ENCODE measurements around the gene TMEM72.
A peak's percentile ranks its signal among the peaks of the same experiment; 100 is the strongest.

TMEM72 gene

GRCh38 chr10:44972874-44973306 lies 61.8 kb downstream of the TMEM72 start:
- Mint-ChIP-seq H3K9me3 (no peaks in the 10 kb centered on the region), H3K4me1 (peaks cover 22% of the 10 kb centered on the region)
- ATAC-seq (ENCODE audit: low read depth) = no peak

GRCh38 chr10:44973323-44974081 lies 62.4 kb downstream of the TMEM72 start:
- H3K4me3 Mint-ChIP-seq = peak overlapping the region; percentile 79
- peaks cover 16% of the 10 kb centered on the region for H3K4me1 Mint-ChIP-seq
- no peaks in the 10 kb centered on the region for H3K9me3 Mint-ChIP-seq
- ATAC-seq (ENCODE audit: low read depth) = peak; percentile 48
- H3K36me3 Mint-ChIP-seq = no peaks in the 10 kb centered on the region
- DNase-seq (ENCODE audit: low spot score in 2 of 2) = no peak
- peaks cover 3% of the 10 kb centered on the region for H3K27me3 Mint-ChIP-seq
- peak overlapping the region; percentile 32 for H3K27ac Mint-ChIP-seq

More at GRCh38 chr10:44972874-44973306, 61.8 kb downstream of the TMEM72 start:
- Mint-ChIP-seq H3K27ac (peak overlapping the region; percentile 36), H3K4me3 (no peak overlapping the region), H3K27me3 (peaks cover 3% of the 10 kb centered on the region), H3K36me3 (no peaks in the 10 kb centered on the region)
- no peak for DNase-seq (ENCODE audit: low spot score in 2 of 2)

- ATAC-seq (ENCODE audit: low read depth) = no peak
- no peaks in the 10 kb centered on the region for H3K36me3 Mint-ChIP-seq
- no peak for DNase-seq (ENCODE audit: low spot score in 2 of 2)
- peaks cover 3% of the 10 kb centered on the region for H3K27me3 Mint-ChIP-seq
- peak overlapping the region; percentile 17 for H3K27ac Mint-ChIP-seq
- no peaks in the 10 kb centered on the region for H3K9me3 Mint-ChIP-seq
- H3K4me1 Mint-ChIP-seq = peaks cover 11% of the 10 kb centered on the region
- H3K4me3 Mint-ChIP-seq = peak overlapping the region; percentile 79
Measured at GRCh38 chr10:44974082-44974627, 63.0 kb downstream of the TMEM72 start.

GRCh38 chr10:44974628-44975430 lies 63.7 kb downstream of the TMEM72 start:
- peaks cover 11% of the 10 kb centered on the region for H3K4me1 Mint-ChIP-seq
- no peaks in the 10 kb centered on the region for H3K36me3 Mint-ChIP-seq
- no peaks in the 10 kb centered on the region for H3K9me3 Mint-ChIP-seq
- H3K27me3 Mint-ChIP-seq = peaks cover 3% of the 10 kb centered on the region
- H3K4me3 Mint-ChIP-seq = peak overlapping the region; percentile 79
- ATAC-seq (ENCODE audit: low read depth) (peak; percentile 91), DNase-seq (ENCODE audit: low spot score in 2 of 2) (peak; percentile 71 to 87)
- H3K27ac Mint-ChIP-seq = peak overlapping the region; percentile 17

- DNase-seq (ENCODE audit: low spot score in 2 of 2) (no peak), ATAC-seq (ENCODE audit: low read depth) (no peak)
- Mint-ChIP-seq H3K9me3 (no peaks in the 10 kb centered on the region), H3K4me3 (peak overlapping the region; percentile 21), H3K36me3 (no peaks in the 10 kb centered on the region), H3K27ac (no peak overlapping the region), H3K27me3 (peaks cover 5% of the 10 kb centered on the region), H3K4me1 (peaks cover 11% of the 10 kb centered on the region)
Measured at GRCh38 chr10:44975431-44976331, 64.5 kb downstream of the TMEM72 start.

GRCh38 chr10:44976352-44977198 lies 65.4 kb downstream of the TMEM72 start:
- no peak overlapping the region for H3K27ac Mint-ChIP-seq
- H3K9me3 Mint-ChIP-seq = no peaks in the 10 kb centered on the region
- DNase-seq (ENCODE audit: low spot score in 2 of 2) (no peak), ATAC-seq (ENCODE audit: low read depth) (no peak)
- H3K36me3 Mint-ChIP-seq = no peaks in the 10 kb centered on the region
- no peak overlapping the region for H3K4me3 Mint-ChIP-seq
- peaks cover 11% of the 10 kb centered on the region for H3K4me1 Mint-ChIP-seq
- peaks cover 5% of the 10 kb centered on the region for H3K27me3 Mint-ChIP-seq

GRCh38 chr10:44977287-44978212 lies 66.4 kb downstream of the TMEM72 start:
- Mint-ChIP-seq H3K9me3 (no peaks in the 10 kb centered on the region), H3K36me3 (no peaks in the 10 kb centered on the region), H3K4me3 (no peak overlapping the region), H3K27me3 (peaks cover 5% of the 10 kb centered on the region), H3K27ac (no peak overlapping the region), H3K4me1 (peaks cover 11% of the 10 kb centered on the region)
- ATAC-seq (ENCODE audit: low read depth) = no peak
- DNase-seq (ENCODE audit: low spot score in 2 of 2) = no peak

GRCh38 chr10:44978213-44978569 lies 67.1 kb downstream of the TMEM72 start:
- Mint-ChIP-seq H3K4me3 (no peak overlapping the region), H3K4me1 (peaks cover 7% of the 10 kb centered on the region), H3K36me3 (no peaks in the 10 kb centered on the region), H3K9me3 (no peaks in the 10 kb centered on the region), H3K27ac (no peak overlapping the region), H3K27me3 (peaks cover 5% of the 10 kb centered on the region)
- ATAC-seq (ENCODE audit: low read depth) (no peak), DNase-seq (ENCODE audit: low spot score in 2 of 2) (no peak)

GRCh38 chr10:44978570-44979280 lies 67.6 kb downstream of the TMEM72 start, which contains the start of gene DEPP1:
Gene DEPP1, minus strand, starts transcription at chr10:44978809. Its CDS starts 779 bp downstream, at chr10:44978030.
- H3K4me1 Mint-ChIP-seq = peaks cover 2% of the 10 kb centered on the region
- DNase-seq (ENCODE audit: low spot score in 2 of 2) (no peak), ATAC-seq (ENCODE audit: low read depth) (no peak)
- peaks cover 5% of the 10 kb centered on the region for H3K27me3 Mint-ChIP-seq
- no peak within 1 kb of the TSS for H3K27ac Mint-ChIP-seq
- H3K36me3 Mint-ChIP-seq = no peaks in the 10 kb centered on the region
- H3K9me3 Mint-ChIP-seq = no peaks in the 10 kb centered on the region
- H3K4me3 Mint-ChIP-seq = no peak within 1 kb of the TSS

- H3K27me3 Mint-ChIP-seq = peaks cover 5% of the 10 kb centered on the region
- ATAC-seq (ENCODE audit: low read depth) (no peak), DNase-seq (ENCODE audit: low spot score in 2 of 2) (no peak)
- no peaks in the 10 kb centered on the region for H3K36me3 Mint-ChIP-seq
- H3K4me1 Mint-ChIP-seq = no peaks in the 10 kb centered on the region
- no peak overlapping the region for H3K4me3 Mint-ChIP-seq
- no peaks in the 10 kb centered on the region for H3K9me3 Mint-ChIP-seq
- no peak overlapping the region for H3K27ac Mint-ChIP-seq
Measured at GRCh38 chr10:44979281-44980191, 68.4 kb downstream of the TMEM72 start.

All from memory B cell (primary cell).